ENCODE data around the gene IRF9.

The IRF9 gene

DNA sequence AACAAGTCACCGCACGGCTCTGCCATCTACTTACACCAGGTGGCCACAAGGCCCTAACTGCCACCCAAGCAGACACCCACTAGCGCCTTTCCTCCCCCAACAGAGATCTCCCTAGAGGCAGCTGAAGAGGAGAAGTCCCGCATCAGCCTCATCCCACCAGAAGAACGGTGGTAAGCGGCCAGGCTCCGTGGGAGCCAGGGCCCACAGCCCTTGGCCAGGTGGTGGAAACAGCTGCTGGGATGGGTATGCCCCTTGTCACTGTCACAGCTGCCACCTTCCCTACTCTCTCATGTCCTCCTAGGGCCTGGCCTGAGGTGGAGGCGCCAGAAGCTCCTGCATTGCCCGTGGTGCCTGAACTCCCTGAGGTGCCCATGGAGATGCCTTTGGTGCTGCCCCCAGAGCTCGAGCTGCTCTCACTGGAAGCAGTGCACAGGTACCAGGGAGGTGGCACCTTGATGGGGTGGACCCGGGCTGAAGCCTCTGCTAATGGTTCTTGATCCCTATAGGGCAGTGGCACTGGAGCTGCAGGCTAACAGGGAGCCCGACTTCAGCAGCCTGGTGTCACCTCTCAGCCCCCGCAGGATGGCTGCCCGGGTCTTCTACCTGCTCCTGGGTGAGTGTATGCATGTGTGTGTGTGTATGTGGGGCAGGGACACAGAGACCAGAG is 18.4 kb downstream of the IRF9 start:
- no peak for DNase-seq

GRCh38 chr14:24179961-24180796 is 19.1 kb downstream of the IRF9 start:
- DNase-seq, result no peak

DNA sequence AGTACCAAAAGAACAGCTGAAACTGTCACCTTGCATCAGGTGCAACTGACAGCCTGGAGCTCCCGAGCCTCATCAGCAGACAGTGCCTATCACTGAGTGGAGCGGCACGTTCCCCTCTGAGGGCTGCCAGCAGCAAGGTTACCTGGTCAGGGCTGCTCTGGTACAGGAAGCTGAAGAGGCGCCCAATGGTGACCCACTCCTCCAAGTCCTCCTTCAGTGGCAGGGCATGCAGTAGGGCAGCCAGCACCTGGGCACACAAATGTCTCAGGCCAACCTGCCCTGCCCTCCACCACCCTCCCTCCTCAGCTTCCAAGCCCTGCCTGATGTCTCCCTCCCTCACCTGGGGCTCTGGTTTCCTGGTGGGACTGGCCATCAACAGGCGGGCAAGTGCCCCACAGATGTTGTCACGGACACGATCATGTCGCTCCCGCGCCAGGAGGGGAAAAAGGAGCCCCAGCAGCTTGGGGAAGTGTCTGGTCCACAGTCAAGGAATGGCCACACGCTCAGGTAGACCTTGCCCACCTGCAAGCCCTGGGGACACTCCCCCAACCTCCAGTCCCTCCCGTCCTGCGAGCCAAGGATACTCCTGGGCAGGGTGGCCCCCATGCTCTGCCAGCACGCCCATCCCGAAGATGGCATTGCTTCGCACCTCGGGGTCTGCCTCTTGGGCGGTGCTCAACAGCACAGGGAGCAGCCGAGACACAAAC is 20.5 kb downstream of the IRF9 start:
- DNase-seq, result no peak

GRCh38 chr14:24182110-24182882 is 21.2 kb downstream of the IRF9 start:
- no peak for DNase-seq

DNA sequence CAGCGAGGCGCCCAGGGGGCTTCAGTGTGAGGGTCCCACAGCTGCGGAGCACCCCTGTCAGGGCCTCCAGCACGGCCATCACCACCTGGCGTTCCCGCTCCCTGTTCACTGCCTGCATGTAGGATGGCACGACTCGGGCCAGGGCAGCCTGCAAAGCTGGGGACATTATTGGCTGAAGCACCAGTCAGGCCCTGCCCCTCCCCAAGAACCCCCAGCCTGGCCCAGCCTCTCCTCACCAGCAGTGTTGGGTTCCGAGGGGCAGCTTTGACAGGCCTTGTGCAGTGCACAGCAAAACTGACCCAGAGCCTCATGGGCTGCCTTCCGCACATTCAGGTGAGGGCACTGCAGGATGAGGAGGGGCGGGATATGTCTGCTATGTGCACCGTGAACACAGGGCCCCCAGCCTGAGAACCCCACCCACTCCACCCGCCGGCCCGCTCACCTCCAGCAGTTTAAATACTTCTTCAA is 22.0 kb downstream of the IRF9 start:
- no peak for DNase-seq

DNA sequence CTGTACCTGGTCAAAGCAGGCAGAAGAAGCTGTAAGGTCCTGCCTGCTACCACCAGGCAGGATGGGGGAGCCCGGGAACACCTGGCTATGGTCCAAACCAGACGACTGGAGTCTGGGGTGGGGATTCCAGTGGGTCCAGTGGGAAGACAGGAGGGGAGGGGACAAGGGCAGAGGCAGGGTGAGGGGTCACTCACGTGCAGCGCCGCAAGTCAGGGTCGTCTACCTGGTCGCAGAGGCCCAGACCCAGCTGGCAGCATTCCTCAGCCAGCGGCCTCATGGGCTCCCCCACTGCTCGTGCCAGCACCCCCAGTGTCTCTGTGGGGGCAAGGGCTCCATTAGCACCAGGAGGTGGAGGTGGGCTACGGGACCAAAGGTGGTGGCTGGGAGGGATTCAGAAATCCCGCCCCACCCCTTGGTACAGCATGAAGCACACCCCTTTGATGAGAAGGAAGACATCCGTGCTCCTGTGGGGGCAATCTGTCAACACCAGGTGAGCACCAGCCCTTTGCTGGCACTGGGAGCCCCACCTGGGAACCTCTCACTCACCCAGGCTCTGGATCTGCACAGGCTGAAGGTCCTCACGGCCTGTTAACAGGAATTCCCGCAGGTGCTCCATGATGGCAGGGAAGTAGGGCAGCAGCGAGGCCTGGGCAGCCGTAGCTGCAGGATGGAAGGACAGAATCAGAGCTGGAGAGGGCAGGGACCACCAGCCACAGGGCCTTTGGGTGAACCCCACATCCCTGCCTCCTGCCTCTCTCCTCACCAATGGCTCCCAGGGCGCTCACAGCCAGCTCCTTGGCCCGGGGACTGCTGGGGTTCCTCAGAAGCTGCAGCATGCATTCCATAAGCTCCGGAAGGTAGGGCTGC is 23.3 kb downstream of the IRF9 start:
- no peak for DNase-seq

- no peak for DNase-seq
Observed at GRCh38 chr14:24185026-24185425, 24.0 kb downstream of the IRF9 start.

GRCh38 chr14:24185741-24186140 is 24.7 kb downstream of the IRF9 start:
- DNase-seq, result no peak

DNA sequence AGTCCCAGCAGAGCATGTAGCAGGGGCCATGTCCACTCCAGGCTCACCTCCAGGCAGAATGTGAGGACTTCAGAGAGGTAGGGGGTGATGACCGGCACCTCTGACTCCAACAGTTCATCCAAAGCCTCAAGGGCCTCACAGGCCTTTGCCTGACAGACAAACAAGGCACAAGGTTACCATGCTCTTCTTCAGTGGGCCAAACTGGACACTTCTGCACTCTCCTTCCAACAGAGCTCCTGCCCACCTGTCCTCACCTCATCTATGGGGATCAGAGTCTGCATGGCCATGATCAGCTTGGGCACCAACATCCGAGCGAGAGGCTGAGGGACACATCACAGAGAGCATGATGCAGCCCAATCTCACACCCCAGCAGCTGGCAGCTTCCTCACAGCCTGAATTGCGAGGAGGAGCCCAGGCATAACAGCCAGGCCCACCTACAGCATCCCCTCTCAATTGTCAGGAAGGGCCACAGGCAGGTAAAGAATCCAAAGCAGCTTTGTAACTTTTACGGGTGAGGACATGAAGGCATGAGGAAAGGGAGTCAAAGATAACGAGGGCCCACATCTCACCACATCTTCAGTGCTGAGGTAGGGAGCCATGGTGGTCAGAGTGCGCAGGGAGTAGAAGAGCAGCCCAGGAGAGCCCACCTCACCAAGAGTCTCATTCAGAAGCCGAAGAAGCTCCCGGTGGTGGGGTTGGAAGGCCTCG is 25.9 kb downstream of the IRF9 start:
- no peak for DNase-seq

- DNase-seq, result no peak
Observed at GRCh38 chr14:24187539-24187915, 26.5 kb downstream of the IRF9 start.

GRCh38 chr14:24188251-24189058 is 27.4 kb downstream of the IRF9 start, which contains the start of gene IPO4:
Gene IPO4 (minus strand): TSS chr14:24188816. CDS start chr14:24188787, 29 bp downstream.
- DNase-seq, result peak; percentile 95

- no peak for DNase-seq
Observed at GRCh38 chr14:24189059-24189375, 28.0 kb downstream of the IRF9 start.

DNA sequence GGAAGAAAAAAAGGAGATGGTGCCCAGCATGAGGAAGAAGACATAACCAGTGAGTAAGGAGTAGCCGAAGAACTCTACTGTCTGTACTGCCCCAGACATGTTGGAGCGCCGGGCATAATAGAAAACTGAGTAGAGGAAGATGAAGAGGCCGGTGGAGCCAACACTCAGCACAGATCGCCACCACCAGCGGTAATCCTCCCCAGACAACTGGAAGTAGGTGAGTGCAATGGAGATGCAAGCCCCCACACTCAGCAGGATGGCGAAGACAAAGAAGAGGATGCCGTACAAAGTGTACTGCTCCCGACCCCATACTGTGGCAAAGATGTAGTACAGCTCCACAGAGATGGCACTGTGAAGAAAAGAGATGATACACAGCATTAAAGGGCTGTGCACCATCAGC is 28.4 kb downstream of the IRF9 start:
- no peak for DNase-seq

- DNase-seq, result no peak
Observed at GRCh38 chr14:24190416-24190815, 29.4 kb downstream of the IRF9 start.

- DNase-seq, result no peak
Observed at GRCh38 chr14:24192933-24193332, 31.9 kb downstream of the IRF9 start.

DNA sequence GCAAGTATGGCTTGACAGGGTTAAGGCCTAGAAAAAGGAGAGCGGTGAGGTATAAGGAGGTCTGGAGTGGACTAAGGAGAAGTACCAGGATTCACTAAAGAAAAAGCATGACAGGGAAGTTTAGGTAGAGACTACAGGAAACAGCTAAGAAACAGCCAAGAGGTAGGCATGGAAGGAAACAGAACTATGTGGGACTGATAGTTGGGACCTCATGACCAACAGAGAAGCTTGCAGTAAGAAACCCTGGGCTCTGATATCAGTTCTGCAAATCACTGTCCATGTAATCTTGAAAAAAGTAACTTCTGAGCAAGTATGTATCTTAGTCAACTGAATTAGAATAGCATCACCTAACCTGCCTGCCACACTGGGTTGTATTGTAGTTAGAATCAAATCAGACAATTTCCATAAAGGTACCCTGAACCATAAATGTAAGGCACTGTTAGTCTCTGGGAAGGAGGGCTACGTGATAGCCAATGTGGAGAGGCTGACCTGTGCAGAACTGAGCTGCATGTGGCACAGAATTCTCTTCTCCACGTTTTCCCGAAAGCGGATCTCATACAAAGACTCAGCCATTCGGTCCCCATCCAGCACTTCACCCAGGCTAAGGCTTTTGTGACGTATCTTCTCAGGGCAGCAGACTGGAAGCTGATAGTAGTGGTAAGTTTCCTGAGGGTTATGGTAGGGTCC is 33.3 kb downstream of the IRF9 start:
- DNase-seq, result no peak

- no peak for DNase-seq
Observed at GRCh38 chr14:24194873-24195185, 33.8 kb downstream of the IRF9 start.

DNA sequence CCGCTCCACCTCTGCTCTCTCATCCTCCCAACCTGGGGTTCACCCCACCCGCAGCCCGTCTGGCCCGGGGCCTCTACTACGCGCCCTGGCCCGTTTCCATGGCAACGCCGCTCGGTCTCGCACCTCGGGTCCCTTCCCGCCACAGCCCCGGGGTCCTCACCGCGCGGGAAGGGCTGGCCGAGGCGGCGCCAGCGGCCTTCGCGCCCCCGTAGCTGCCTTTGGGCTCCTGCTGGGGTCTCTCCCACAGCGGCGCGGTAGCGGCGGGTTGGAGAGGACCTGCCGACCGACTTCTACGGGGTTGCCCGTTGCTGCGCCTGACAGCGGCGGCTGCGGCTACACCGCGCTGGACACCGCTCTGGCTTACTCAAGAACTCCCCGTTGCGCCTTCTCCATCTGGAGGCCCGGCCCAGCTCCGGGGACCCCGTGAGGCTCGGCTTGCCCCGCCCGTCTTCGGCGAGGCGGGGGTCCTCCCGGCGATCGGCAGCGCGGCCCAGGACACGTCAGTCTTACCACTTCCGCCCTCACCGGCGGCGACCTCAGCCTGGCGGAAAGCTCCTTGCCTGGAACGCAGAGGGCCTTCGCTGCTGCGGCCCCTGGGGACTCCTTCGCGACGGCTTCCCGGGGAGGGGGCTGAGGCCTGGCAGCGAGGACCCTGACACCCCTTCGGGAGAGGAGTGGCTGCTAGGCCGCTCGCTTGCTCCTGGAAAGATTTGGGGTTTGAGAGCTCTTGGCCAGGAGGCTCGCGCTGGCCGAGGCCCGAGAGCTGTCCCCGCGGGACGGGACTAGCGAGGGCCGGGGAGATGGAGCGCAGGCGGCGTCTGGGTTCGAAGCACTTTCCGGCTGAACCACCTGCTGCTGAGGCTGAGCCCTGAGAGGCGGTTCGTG is 34.4 kb downstream of the IRF9 start, which contains the start of gene TM9SF1:
Gene TM9SF1, minus strand, starts transcription at position 256 of the 885 bp plus-strand sequence. CDS start 422 bp downstream, outside the sequence.
- DNase-seq, result peak; percentile 93

Measured in activated CD8-positive, alpha-beta memory T cell treated with anti-CD3 and anti-CD28 coated beads, Interleukin-2, amount 50 U/mL, for 48 hours (primary cell).